ENCODE measurements around the gene GSX2. TPM values are rescaled to one million over a fixed set of nuclear protein-coding genes. Genes with fewer than 3 reads are reported as not detected.

GSX2 gene
- total and polyA plus RNA-seq, 2 of the 8 experiments (the other 6 are each of a cell fraction or from before 2014, with no cell fraction given), result not detected

- TF ChIP-seq HDAC6 (IDR thresholded peaks at IDR 0.05; ENCODE audit: low read depth, low read length), result no peak
- no peak for TF ChIP-seq CHD1 (IDR thresholded peaks at IDR 0.05; ENCODE audit: low read depth, low read length)
- TF ChIP-seq KDM4A (IDR thresholded peaks at IDR 0.05; ENCODE audit: low read depth, low read length, severe bottlenecking), result peak; percentile 48
Observed at GRCh38 chr4:54101190-54102041, 1.5 kb downstream of the GSX2 start (continued).

Measured in H1 (cell line).